COLO668 (cell line): ENCODE measurements around the gene NEGR1.

Experiments
- DNase-seq: peaks from one replicate; lab custom pipeline; 2025; ENCODE audit not compliant: unreplicated experiment; lab: John Stamatoyannopoulos, UW

Gene NEGR1

GRCh38 chr1:71647513-71648300, 634.6 kb downstream of the NEGR1 start:
- no peak for DNase-seq

- DNase-seq = no peak
These were observed 637.3 kb downstream of the NEGR1 start for GRCh38 chr1:71645015-71645414.

- DNase-seq = no peak
These were observed 640.4 kb downstream of the NEGR1 start for GRCh38 chr1:71641903-71642302.

DNA sequence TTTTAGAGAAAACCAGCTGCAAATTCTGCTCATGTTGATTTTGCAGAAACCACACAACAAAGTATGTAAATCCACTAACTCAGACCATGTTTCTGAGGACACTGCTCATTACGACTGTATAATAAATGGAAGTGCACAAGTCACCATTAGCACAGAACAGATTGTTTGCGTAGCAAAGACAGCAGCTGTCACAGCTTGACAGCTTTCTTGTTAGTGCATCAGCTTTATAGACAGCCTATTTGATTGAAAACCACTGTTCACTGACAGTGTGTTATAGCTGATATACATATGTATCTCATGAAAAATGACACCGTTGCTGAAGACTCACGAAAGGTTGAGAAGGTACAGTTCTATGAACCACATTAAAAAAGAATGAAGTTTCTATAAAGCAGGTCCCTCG, 641.3 kb downstream of the NEGR1 start:
- no peak for DNase-seq

DNA sequence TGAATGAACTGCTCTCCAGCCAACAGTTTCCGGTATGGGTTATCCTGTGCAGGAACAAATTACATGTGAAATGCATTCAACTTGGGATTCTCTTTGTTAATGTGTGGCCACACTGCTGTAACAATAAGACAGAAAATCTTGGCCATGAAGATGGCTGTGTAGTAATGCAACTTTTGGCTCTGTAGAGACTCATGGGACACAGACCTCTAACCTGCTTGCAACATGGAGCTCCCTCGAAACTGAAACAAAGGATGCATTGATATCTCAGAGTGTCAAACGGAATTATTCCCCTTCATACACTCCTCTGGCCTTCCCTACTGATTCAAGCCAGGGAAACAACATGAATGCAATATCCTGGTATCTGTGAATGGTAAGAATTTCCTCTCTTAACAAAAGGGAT, 642.2 kb downstream of the NEGR1 start:
- no peak for DNase-seq

- no peak for DNase-seq
These were observed 644.1 kb downstream of the NEGR1 start for GRCh38 chr1:71638081-71638766.

GRCh38 chr1:71635568-71635967, 646.8 kb downstream of the NEGR1 start:
- DNase-seq = no peak

GRCh38 chr1:71634159-71634558, 648.2 kb downstream of the NEGR1 start:
- peak; percentile 43 for DNase-seq

DNA sequence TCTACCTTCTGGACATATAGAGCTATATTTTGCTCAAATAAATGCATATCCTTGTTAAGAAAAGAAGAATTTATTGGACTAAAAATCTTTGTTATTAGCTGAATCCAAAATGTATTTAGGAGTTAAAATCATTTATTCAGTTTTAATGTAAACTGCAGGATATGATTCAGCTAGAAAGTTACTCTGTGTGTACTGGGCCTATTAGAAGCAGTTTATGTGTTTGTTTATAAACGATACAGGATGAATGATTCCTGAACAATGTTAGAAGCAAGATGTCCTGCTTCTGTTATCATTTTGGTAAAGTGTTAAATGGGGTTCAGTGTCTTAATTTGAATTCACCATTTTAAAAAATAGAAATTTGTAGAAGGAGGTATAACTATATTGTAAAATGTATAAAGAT, 652.3 kb downstream of the NEGR1 start:
- no peak for DNase-seq

GRCh38 chr1:71625004-71625403, 657.3 kb downstream of the NEGR1 start:
- no peak for DNase-seq

DNA sequence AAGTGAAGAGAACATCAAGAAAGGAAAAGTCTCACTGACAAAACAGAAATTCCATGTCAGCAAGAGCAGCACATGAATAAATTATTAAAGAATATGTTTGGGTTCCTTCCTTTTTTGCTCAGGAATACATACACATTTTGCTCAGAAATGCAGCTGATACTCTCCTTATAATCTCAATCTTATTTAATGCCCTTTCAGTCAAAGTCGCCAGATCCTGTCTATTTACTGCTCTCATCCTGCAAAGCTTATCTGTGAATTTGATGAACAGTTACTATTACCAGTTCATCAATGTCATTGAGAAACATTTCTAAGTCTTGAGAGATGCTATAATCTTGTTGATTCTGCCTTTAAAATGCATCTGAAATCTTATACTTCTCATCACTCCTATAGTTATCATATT, 658.5 kb downstream of the NEGR1 start:
- DNase-seq = no peak

DNA sequence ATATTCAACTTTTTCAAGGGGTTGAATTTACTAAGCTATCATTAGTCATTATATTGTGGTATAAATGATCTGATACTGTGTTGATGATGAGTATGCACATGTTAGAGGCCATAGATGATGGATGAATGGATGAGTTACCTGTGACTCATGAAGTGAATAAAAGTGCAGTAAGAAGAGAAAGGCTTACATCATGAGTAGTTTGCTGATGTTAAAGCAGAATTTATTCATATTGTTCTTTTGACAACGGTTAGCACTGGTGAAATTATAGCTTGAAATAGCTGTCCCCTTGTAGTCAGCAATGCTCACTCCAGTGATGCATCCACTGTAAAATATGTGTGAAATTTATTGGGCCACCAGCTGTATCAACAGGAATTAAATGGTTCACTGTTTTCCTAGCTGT, 660.6 kb downstream of the NEGR1 start:
- DNase-seq = no peak

GRCh38 chr1:71618766-71619530, 663.4 kb downstream of the NEGR1 start:
- DNase-seq = no peak

DNA sequence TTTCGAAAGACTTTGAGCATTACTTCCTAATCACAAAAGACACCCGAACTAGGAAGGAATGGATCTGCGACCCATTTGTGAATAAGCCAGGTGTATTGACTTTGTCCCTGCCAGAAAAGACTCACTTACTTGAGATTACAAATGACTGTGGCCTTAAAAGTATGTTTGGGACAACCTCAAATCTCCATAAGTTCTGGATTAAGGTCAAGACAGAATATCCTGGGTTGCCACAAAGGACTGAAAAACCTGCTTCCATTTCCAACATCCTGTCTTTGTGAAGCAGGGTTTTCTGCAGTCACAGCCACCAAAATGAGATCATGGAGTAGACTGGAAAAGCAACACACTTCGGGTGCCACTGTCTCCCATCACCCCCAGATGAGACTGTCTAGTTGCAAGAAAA, 664.1 kb downstream of the NEGR1 start:
- DNase-seq = no peak

GRCh38 chr1:71610476-71610875, 671.9 kb downstream of the NEGR1 start:
- no peak for DNase-seq

GRCh38 chr1:71603044-71603776, 679.1 kb downstream of the NEGR1 start:
- no peak for DNase-seq

GRCh38 chr1:71600023-71600422, 682.3 kb downstream of the NEGR1 start:
- no peak for DNase-seq

DNA sequence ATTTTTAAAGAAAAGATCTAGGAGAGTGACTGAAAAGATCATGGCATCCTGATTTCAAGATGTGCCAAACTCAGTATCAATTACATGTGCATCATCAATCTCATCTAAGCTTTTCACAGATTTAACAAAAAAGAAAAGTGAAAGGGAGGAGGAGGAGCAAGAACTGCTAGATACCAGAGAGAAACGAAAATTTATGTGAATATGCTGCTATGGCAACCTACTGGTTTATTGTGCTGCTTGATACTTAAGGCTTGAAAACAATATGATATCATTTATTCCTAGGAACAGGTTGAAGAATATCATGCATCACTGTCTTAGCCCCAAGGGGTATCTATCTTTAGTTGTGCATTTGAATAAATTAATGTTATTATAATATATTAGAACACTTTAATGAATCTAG, 683.0 kb downstream of the NEGR1 start:
- no peak for DNase-seq

- no peak for DNase-seq
These were observed 688.8 kb downstream of the NEGR1 start for GRCh38 chr1:71593523-71593922.

- DNase-seq = no peak
These were observed 689.6 kb downstream of the NEGR1 start for GRCh38 chr1:71592646-71593274.

- no peak for DNase-seq
These were observed 693.3 kb downstream of the NEGR1 start for GRCh38 chr1:71589005-71589404.
